ENCODE results near the gene IQCF2.
"Not testable (repeated sequence)": the region's sequence is repeated elsewhere in the genome, so short reads cannot be mapped to it uniquely, and the experiment has no call there.

The IQCF2 gene

GRCh38 chr3:51879937-51880336 is 18.5 kb downstream of the IQCF2 start:
- no peak for DNase-seq (ENCODE audit: low read depth)

DNA sequence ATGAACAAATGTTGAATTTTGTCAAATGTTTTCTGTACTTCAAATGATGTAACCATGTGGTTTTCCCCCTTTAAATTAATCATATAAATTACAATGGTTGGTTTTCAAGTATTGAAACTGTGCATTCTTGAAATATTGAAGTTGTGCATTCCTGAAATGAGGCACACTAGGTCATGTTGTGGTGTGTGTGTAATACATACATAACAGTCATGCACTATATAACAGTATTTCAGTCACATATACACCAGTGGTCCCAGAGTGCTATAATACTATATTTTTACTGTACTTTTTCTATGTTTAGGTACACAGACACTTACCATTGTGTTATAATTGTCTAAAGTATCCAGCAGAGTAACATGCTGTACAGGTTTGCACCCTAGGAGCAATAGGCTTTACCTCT is 25.0 kb downstream of the IQCF2 start:
- DNase-seq (ENCODE audit: low read depth) = no peak

DNA sequence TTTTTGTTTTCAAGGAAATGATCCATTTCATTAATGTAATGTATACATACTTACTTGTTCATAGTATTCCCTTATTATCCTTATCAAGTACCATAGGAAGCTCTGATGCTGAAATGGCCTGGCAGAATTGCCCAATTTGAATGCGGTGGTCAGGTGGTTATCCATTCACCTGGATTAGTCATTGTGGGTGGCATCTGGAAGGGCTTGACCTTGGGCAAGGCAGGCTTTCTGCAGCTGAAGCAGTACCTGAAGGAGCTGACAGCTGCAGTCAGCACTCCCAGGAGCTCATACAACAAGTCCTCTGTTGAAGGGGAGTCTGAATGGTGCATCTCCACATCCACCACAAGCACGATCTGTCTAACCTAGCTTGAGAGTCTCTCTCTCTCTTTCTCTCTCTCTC is 26.2 kb downstream of the IQCF2 start:
- no peak for DNase-seq (ENCODE audit: low read depth)

DNA sequence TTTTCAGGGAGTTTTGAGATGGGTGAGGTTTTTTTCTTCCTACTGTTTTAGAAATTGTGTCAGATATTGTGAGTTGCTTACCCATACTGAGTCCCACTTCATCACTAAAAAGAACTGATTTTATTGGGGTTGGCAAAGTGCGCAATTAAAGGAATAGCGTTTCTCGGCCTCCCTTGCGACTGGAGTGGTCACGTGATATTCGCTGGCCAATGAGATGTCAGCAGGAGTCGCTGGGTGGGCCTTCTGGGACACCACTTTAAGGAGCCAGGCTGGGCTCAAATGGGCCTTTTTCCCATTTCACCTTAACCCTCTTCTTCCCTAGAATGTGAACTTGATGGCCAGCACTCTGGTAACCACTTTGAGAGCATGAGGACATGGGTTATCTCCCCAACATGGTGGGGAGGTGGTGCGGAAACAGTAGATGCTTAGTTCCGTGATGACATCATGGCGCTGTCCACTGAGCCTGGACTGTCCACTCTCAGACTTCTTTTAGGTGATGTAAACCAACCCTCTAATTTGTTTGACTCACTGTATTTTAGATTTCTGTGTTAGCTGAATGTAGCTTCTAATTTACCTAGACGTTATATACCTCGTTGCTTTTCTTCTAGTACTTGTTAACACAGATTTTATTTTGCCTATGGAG is 27.2 kb downstream of the IQCF2 start:
- no peak for DNase-seq (ENCODE audit: low read depth)

- DNase-seq (ENCODE audit: low read depth) = no peak
These were observed 30.0 kb downstream of the IQCF2 start for GRCh38 chr3:51891242-51892039.

DNA sequence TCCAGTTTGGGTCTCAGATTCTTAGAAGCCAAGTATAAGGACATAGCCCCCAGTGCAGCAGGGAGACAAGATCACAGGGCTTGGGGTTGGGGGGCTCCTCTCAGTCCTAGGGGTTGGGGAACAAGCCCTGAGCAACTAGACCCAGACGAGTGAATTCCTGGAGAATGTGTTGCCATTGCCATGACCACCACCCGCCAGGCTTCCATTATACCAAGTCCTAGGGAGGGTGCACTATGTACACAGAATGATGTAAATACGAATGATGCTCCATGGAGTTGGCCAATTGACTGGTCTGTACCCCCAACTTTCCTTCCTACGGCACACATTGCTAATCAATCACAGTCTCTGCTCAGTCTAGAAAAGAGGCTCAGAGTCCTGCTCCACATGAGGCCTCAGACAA is 33.0 kb downstream of the IQCF2 start:
- no peak for DNase-seq (ENCODE audit: low read depth)

DNA sequence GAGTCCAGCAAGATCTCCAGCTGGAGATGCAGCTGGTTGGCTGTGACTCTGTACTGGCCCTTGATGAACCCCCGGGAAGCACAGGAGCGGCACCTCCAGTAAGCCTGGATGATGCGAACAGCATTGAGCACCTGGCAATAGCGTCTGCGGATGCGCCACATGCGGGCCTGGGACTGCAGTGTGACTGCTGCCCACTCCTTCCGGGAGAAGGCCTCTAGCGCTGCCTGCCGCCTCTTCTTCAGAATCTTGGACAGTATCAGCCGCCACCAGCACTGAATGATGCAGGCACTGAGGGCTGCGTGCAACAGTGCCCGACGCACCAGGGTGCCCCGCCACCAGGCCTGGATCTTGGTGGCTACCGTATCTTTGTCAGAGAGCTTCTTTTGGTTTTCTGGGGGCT is 33.5 kb downstream of the IQCF2 start:
- DNase-seq (ENCODE audit: low read depth) = no peak

DNA sequence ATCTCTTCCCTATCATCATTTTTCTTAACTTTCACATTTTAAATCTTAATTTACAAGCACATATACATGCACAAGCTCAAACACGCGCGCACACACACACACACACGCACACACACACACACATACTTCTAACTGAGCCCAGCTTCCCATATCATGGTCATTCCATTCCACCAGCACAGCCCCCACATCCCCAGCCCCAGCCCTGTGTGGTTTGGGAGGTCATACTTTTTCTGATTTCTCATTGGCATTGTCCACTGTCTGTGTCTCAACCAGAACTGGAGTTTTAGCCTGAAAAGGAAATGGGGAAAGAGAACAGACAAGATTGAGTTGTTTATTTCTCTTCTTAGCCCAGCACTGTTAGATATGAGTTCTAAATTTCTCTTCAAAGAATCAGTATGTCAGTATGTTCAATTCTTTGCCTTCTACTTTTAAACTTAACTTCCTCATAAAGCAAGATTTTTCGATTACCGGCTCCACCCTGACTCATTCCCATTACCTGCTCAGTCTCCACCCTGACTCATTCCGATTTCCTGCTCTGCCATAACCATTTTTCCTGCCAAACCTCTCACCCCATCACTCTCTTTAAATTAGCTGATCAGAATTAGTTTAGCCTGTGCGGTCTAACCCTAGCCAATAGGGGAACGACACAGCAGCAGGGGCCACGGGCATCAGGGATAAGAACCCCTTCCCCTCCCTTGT is 35.3 kb downstream of the IQCF2 start:
- DNase-seq (ENCODE audit: low read depth) = no peak

DNA sequence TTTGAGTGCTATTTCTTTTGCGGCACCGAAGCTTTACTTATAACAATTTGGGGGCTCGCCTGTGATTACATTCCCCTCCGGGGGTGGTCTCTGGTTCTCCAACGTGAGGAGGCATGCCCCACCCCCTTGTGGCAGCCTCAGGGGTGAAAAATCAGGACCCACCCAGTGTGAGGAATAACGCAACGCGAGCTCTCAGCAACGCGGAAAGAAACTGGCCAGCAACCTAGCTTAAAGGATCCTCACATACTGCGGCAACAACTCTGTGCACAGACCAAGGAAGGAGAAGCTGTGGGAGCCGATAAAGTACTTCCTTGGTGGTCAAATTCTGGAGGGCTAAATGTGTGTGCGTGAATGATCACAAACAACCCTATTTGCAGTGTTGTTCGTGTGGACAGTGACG is 36.0 kb downstream of the IQCF2 start:
- DNase-seq (ENCODE audit: low read depth) = no peak

DNA sequence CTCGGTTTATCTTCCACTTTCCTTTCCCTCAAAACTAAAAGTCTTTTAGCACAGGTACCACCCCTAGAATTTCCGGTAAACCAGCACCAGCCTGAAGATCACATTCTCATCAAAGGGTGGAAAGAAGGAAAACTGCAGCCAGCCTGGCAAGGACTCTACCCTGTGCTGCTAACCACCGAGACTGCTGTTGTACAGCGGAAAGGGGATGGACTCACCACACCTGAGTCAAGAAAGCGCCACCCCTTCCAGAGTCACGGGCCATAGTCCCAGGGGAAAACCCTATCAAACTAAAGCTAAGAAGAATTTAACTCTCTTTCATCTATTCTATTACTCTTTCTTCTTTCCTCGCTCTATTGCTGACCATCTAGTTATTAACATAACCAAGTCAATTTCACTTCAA is 38.6 kb downstream of the IQCF2 start:
- DNase-seq (ENCODE audit: low read depth) = not testable (repeated sequence)

DNA sequence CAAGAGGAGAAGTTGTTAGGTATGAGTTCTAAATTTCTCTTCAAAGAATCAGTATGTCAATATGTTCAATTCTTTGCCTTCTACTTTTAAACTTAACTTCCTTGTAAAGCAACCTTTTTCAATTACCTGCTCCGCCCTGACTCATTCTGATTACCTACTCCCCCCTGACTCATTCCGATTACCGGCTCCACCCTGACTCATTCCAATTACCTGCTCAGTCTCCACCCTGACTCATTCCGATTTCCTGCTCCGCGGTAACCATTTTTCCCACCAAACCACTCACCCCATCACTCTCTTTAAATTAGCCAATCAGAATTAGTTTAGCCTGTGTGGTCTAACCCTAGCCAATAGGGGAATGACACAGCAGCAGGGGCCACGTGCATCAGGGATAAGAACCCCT is 40.9 kb downstream of the IQCF2 start:
- DNase-seq (ENCODE audit: low read depth) = not testable (repeated sequence)

DNA sequence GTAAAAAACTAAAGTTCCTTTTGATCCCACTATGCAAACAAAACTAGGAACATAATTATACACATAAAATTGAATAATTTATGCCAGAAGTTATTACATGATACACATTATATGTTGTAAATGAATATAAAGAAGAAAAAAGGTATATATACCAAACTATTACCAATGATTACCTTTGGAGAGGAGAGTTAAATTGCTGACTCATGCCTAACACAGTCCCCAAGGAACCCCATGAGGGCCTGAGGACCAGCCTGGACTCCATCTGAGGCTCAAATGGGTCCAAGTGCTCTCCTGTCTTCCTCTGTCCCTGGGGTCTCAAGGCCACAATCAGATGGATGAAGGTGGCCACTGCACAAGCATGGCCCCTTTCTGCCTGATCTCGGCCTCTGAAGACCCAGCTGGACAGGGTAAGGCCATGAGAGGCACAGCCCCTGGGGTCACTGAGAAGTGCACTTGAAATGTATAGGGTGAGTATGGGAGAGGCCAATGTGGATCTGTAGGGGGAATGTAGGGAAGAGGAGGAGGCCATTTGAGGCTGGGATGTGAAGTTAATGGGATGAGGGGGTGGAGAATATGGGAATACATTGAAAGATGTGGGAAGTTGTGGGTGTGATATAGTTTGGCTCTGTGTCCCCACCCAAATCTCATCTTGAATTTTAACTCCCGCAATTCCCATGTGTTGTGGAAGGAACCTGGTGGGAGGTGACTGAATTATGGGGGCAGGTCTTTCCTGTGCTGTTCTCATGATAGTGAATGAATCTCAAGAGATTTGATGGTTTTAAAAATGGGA is 42.8 kb downstream of the IQCF2 start:
- no peak for DNase-seq (ENCODE audit: low read depth)

DNA sequence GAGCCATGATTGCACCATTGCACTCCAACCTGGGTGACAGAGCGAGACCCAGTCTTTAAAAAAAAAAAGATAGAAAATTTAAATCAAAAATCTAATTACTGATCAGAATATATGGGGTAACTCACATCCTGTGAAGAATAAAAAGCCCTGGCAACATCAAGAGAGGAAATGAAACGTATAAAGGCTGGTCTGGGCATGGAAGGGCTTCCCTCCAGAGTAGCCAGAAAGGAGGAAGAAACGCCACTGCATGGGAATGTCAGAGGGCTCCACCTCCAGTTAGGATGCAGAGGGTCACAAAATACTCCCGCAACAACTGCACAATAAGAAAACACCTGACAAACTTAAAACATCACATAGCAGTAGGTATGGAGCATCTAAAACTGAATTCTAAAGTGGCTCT is 46.6 kb downstream of the IQCF2 start:
- no peak for DNase-seq (ENCODE audit: low read depth)

Data from GM04504 (cell line).